HUES48 (cell line): ENCODE results near the gene BID.
A peak's percentile ranks its signal among the peaks of the same experiment; 100 is the strongest.
"Not testable (repeated sequence)": the region's sequence is repeated elsewhere in the genome, so short reads cannot be mapped to it uniquely, and the experiment has no call there.

Source experiments
- H3K27ac ChIP-seq: one replicate; pipeline ENCODE4 v1.7.0; 2013; ENCODE audit warnings: low read depth, low read length, inconsistent platforms
- H3K27me3 ChIP-seq: 2 replicates; pipeline ENCODE4 v1.6.1; 2013; ENCODE audit warnings: mild to moderate bottlenecking, low read length; ENCODE audit not compliant: control insufficient read depth, insufficient read depth
- H3K36me3 ChIP-seq: 2 replicates; pipeline ENCODE4 v1.6.1; 2013; ENCODE audit warnings: low read length; ENCODE audit not compliant: control insufficient read depth, insufficient read depth
- H3K4me1 ChIP-seq: 2 replicates; pipeline ENCODE4 v1.6.1; 2013; ENCODE audit warnings: mild to moderate bottlenecking, low read length; ENCODE audit not compliant: control insufficient read depth, insufficient read depth
- H3K4me3 ChIP-seq: 2 replicates; pipeline ENCODE4 v1.5.1; 2013; ENCODE audit warnings: mild to moderate bottlenecking, low read depth, low read length
- H3K9ac ChIP-seq: 2 replicates; pipeline ENCODE4 v1.6.1; 2013; ENCODE audit warnings: mild to moderate bottlenecking, low read depth, low read length, moderate library complexity
- H3K9me3 ChIP-seq: 2 replicates; pipeline ENCODE4 v1.6.1; 2013; ENCODE audit warnings: low read length; ENCODE audit not compliant: control insufficient read depth, insufficient read depth

The BID gene

DNA sequence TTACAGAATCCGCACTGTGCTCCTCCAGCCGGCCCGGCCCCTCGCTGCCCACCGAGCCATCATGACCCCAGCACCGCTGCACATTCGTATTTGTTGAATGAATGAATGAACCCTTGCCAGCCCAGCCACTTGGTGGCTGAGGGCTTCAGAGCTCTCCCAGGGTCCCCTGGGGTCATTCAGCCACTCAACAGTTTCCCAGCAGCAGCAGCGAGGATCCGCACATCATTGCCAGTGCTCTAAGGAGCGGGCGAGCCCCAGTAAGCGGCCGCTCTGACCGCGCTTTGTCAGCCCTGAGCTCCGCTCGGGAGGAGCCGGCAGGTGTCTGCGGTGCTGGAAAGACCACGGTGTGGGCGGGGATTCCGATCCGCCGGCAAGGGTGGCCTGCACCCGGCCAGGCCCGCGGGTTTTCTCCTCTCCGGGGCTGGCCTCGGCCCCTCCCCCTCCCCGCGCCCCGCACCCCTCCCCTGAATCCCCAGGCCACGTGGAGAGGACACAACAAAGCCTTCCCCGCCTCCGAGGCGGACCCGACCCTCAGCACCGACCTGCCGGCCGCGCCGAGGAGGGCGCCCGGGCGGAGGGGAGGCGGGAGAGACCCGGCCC lies 563 bp downstream of the BID start:
- H3K4me1 ChIP-seq = peaks cover 9% of the 10 kb centered on the region
- H3K36me3 ChIP-seq = no peaks in the 10 kb centered on the region
- peaks cover 7% of the 10 kb centered on the region; the same call in 1 of the 2 replicates for H3K27me3 ChIP-seq
- H3K27ac ChIP-seq = peak overlapping the region; percentile 81
- H3K4me3 ChIP-seq = peak overlapping the region; percentile 67
- peak overlapping the region; percentile 82 for H3K9ac ChIP-seq
- no peaks in the 10 kb centered on the region for H3K9me3 ChIP-seq

DNA sequence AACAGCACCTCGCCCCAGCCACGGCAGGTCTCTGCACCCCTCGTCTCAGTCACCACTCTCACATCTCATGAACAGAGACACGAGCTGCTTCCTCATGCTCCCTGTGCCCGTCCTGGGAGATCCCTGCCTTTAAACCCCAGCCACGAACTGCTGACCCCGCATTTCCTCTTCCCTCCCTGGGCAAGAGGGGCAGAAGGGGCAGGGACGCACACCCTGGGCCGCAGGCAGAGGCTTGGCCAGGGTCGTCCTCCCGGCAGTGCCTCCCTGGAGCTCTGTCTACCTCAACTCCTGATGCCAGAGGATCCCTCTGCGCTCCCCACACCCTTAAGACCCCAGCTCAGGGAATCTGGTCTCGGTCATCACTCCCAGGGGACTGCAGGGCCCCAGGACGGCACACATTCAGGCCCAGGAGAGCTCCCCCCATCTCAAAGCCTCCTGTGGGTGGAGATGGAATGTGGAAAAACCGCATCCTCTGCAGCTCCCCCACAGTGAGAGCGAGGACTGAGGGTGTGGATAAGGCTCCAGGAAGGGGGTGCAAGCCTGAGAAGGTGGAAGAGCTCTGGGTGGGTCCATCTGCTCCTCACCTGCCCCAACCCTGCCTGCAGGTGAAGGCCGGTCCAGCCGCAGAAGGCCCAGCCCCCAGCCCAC lies 1.2 kb downstream of the BID start:
- H3K27ac ChIP-seq = peak overlapping the region; percentile 81

DNA sequence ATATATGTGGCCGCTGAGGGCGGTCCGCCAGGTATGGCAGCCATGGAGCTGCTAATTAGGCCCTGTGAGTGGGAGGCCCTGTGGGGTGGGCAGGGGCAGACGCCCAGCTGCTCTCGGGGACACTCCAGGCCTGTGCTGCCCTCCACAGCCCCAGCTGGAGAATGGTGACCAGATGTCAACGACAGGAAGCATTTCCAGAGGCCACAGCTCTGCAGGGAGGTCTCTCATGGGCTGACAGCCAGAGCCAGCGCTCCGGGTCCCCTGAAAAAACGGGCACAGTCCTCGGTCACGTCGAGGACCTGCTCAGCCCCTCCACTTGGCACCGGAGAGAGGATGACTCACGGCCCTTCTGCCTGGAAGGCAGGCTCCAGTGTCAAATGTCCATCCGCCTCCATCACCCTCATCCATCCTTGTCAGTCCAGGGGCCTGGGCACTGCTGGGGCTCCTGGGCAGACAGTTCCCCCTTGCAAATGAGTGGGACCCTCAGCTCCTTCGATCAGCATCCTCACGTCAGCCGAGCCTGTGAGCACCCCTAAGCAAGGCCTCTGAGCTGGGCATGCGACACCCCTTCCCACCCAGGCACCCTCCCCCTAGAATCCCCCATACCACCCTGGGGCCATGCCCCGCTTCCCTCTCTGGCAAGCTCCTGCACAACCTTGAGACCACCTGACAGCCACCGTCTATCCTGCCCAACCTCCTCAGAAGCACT lies 1.9 kb downstream of the BID start:
- no peak overlapping the region for H3K9ac ChIP-seq
- H3K4me3 ChIP-seq = peak overlapping the region; percentile 67; the same call in 1 of the 2 replicates
- H3K36me3 ChIP-seq = no peaks in the 10 kb centered on the region
- peaks cover 9% of the 10 kb centered on the region for H3K4me1 ChIP-seq
- no peak overlapping the region for H3K27ac ChIP-seq
- no peaks in the 10 kb centered on the region for H3K9me3 ChIP-seq
- H3K27me3 ChIP-seq = peaks cover 7% of the 10 kb centered on the region; the same call in 1 of the 2 replicates

More for the DNA sequence above, 1.2 kb downstream of the BID start:
- Histone ChIP-seq H3K36me3 (no peaks in the 10 kb centered on the region), H3K4me1 (peaks cover 9% of the 10 kb centered on the region), H3K9ac (peak overlapping the region; percentile 82; the same call in 1 of the 2 replicates), H3K4me3 (peak overlapping the region; percentile 67), H3K27me3 (peaks cover 7% of the 10 kb centered on the region; the same call in 1 of the 2 replicates), H3K9me3 (no peaks in the 10 kb centered on the region)

DNA sequence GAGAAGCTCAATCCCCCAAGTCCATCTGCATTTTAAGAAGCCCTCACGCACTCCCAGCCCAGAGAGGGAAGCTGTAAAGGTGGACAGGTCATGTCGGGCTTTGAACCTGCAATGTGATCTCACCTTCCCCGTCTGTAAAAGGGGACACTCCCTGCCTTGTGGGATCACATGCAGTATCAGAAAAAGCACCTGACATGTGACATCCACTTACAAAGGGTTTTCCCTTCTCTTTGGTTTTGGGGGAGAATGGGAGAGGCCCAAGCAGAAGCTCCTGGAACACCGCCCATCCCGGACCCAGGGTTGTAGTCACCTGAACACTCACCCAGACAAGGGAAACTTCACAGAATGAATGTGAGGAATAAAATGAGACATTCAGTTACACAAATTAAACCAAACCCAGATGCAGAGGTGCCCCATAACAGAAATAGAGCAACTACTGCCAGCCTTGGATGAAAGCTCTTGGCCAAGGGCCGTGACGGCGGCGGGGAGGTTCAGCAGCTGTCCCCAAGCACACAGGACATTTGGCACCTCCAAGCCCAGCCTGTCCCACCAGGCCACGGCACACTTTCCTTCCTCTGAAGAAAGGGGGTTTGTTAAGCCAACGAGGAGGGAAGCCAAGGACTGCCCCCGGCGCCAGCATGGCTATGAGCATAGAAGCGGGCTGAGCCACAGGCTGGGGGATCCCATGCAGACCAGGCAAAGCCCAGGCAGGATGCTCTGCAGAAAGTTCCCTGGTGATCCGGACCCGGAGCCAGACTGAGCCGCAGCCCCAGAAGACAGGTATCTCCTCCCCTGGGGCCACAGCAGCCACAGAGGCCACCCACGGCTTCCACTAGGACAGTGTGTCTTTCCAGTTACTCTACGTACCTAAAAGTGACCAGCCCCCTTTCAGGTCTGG lies 3.8 kb downstream of the BID start:
- H3K36me3 ChIP-seq = no peaks in the 10 kb centered on the region
- H3K27me3 ChIP-seq = peaks cover 7% of the 10 kb centered on the region; the same call in 1 of the 2 replicates
- H3K4me1 ChIP-seq = peaks cover 9% of the 10 kb centered on the region
- no peak overlapping the region for H3K9ac ChIP-seq
- no peak overlapping the region for H3K27ac ChIP-seq
- no peak overlapping the region for H3K4me3 ChIP-seq
- no peaks in the 10 kb centered on the region for H3K9me3 ChIP-seq

DNA sequence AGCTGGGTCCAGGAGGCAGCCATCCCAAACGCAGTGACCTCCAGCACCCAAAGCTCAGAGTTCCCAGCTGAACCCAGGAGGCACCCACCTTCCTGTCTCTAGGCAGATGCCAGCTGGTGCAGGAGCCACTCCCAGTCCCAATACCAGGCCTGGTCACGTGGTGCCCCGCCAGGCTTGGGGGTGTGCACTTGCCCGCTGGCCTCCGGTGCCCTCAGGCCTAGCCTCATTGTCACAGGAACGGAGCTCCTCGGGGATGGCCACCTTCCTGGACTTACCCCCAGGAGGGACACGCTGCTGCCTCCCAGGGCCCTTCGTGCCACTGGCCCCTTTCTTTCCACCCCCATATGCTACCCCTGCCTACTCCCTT lies 4.6 kb downstream of the BID start:
- Histone ChIP-seq H3K9me3 (no peaks in the 10 kb centered on the region), H3K36me3 (no peaks in the 10 kb centered on the region), H3K4me3 (no peak overlapping the region), H3K9ac (no peak overlapping the region), H3K27me3 (peaks cover 2% of the 10 kb centered on the region; the same call in 1 of the 2 replicates), H3K4me1 (peaks cover 8% of the 10 kb centered on the region), H3K27ac (no peak overlapping the region)

DNA sequence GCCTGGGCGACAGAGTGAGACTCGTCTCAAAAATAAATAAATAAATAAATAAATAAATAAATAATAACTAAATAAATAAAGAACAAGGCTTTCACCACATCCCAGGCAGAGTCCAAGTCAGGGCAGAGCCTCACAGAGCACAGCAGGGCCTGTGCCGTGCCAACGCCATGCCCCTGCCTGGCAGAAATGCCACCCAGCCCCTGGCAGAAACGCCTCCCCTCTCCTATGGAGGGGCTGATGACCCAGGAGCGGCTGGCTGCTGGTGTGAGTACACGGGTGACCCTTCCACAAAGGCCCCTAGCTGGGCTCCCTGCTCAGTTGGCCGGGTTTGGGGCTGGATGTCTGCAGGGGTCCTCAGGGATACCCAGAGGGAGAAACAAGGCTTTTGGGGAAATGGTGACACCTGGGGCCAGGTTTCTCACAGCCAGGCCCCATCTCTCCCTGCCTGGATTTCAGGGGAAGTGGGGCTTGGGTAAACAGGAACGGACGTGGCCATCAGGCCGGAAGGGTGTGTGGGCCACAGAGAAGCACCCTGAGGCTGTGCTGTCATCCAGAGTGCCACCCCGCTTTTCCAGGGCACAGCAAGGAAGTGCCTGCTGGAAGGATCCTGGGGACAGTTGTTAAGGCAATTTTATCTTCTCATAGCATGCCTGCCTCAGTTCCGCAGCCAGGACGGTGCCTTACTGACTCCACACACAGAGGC lies 5.1 kb downstream of the BID start:
- Histone ChIP-seq H3K9me3 (no peaks in the 10 kb centered on the region), H3K27ac (no peak overlapping the region), H3K9ac (no peak overlapping the region), H3K4me1 (peaks cover 6% of the 10 kb centered on the region), H3K4me3 (no peak overlapping the region), H3K27me3 (no peaks in the 10 kb centered on the region), H3K36me3 (no peaks in the 10 kb centered on the region)

DNA sequence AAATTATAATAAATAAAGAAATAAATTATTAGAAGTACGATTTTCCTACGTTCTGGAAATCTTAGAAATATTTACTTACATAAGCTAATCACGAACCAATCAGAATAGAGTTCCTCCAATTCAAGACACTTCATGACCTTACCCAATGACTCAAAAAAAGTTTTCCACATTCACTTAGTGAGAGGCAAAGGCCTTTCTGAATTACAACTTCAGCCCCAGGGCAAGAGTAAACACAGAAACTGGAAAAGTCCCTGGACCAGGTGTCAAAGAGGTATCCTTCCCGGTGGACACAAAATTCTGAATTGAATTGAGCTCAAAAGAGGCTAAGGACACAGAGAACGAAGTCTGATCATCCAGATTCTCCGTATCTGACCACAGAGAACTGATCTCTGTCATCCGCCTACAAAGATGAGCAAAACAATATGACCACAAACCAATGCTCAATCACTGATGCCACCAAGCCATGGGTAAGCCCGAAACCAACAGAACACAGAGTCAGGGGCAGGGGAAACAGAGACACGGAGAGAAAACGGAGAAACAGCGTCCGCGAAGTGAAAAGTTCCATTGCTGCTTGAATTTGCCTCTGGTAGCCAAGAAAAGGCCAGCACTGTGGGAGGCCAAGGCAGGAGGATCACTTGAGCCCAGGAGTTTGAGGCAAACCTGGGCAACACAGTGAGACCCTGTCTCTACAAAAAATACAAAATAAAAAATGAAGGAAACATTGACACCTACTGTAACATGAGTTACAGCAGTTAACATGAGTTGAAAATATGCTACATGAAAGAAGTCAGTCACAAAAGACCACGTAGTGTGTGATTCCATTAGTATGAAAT lies 6.8 kb downstream of the BID start:
- H3K4me1 ChIP-seq = no peaks in the 10 kb centered on the region
- no peaks in the 10 kb centered on the region for H3K9me3 ChIP-seq
- H3K27me3 ChIP-seq = no peaks in the 10 kb centered on the region
- no peak overlapping the region for H3K27ac ChIP-seq
- H3K9ac ChIP-seq = no peak overlapping the region
- no peaks in the 10 kb centered on the region for H3K36me3 ChIP-seq
- H3K4me3 ChIP-seq = no peak overlapping the region

DNA sequence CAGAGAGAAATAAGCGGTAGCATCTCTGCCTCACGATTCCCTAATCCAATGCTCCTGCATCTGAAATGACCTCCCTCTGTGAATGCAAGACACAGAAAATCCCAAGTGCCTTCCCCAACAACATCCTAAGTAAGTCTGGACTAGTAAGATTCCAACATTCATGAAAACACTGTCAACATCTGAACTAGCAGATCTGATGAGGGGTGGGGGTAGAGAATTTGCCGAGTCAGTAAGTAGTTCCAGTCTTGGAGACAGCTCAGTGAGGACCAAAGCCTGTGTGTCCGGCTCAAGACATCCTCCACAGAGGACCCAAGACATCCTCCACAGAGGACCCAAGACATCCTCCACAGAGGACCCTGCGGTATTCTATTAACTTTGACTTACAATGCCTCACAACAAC lies 9.4 kb downstream of the BID start:
- not testable (repeated sequence) for H3K36me3 ChIP-seq, H3K9ac ChIP-seq, H3K27me3 ChIP-seq, H3K9me3 ChIP-seq, H3K27ac ChIP-seq, H3K4me3 ChIP-seq, H3K4me1 ChIP-seq

DNA sequence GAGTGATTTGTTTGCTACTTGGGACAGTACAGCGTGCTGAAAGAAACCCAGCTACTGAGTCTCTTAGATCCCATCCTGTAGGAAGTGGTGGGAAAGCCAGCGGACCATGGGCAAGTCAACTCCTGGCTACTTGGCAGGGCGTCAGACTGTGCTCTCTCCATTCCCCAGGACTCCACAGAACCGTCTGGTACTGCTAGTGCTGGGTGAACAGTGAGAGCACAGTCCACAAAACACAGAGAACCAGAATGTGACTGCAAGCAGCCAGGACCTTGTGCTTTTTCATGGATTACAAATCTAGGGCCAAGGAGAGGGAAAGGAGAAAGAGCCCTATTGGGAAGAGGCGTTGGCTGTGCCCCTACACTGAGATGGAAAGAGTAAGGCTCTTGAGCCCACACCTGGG lies 10.2 kb downstream of the BID start:
- no peaks in the 10 kb centered on the region for H3K27me3 ChIP-seq
- no peaks in the 10 kb centered on the region for H3K4me1 ChIP-seq
- H3K36me3 ChIP-seq = no peaks in the 10 kb centered on the region
- H3K4me3 ChIP-seq = no peak overlapping the region
- H3K9ac ChIP-seq = no peak overlapping the region
- no peak overlapping the region for H3K27ac ChIP-seq
- H3K9me3 ChIP-seq = no peaks in the 10 kb centered on the region

DNA sequence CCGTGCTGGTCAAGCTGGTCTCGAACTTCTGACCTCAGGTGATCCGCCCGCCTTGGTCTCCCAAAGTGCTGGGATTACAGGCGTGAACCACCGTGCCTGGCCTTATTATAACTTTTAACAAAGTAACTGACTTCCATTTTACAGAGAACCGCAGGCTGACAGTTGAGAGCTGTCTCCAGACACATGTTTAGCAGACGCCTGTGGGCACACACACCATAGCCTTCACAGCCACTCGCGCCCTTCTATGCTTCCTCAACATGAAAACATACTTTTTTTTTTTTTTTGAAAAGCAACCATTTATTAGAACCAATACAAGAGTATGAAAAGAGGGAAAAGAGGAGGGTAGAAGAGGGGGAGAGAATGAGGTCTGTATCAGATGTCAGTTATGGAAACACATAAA lies 10.8 kb downstream of the BID start:
- H3K9me3 ChIP-seq, H3K36me3 ChIP-seq, H3K4me3 ChIP-seq, H3K27ac ChIP-seq, H3K4me1 ChIP-seq, H3K9ac ChIP-seq, H3K27me3 ChIP-seq: not testable (repeated sequence)
